Activated naive CD4-positive, alpha-beta T cell treated with anti-CD3 and anti-CD28 coated beads for 36 hours (primary cell): ENCODE data around the gene ATP10D. TPM values are rescaled to one million over a fixed set of nuclear protein-coding genes. Genes with fewer than 3 reads are reported as not detected.

Source experiments
- CTCF ChIA-PET: fragments of 350-600 bp; sonication (Branson Sonifier 250); formaldehyde crosslinking; loops from one replicate; lab custom pipeline; 2021; ENCODE audit warnings: antibody characterized with exemption; lab: Charles Lee
- DNase-seq: peaks from one replicate; pipeline ENCODE4 v3.0.0-alpha.2; 2020
- H3K27ac Mint-ChIP-seq: one replicate; pipeline ENCODE4 v1.8.0; 2021; ENCODE audit warnings: mild to moderate bottlenecking, mixed read lengths
- H3K27me3 Mint-ChIP-seq: one replicate; pipeline ENCODE4 v1.8.0; 2021; ENCODE audit warnings: low read depth, mixed read lengths
- H3K36me3 Mint-ChIP-seq: one replicate; pipeline ENCODE4 v1.8.0; 2021; ENCODE audit warnings: low read depth, mixed read lengths
- H3K4me1 Mint-ChIP-seq: one replicate; pipeline ENCODE4 v1.8.0; 2021; ENCODE audit warnings: low read depth, mixed read lengths
- H3K4me3 Mint-ChIP-seq: one replicate; pipeline ENCODE4 v1.8.0; 2021; ENCODE audit warnings: mild to moderate bottlenecking, moderate library complexity, mixed read lengths
- H3K9me3 Mint-ChIP-seq: one replicate; pipeline ENCODE4 v1.8.0; 2021; ENCODE audit warnings: mixed read lengths
- intact Hi-C: fragments of 100-400 bp; cut with micrococcal nuclease; formaldehyde crosslinking; loops from one replicate; pipeline ENCODE4 v1.15.1; 2023
- total RNA-seq, 2 experiments: library from RNA; stranded (reverse); gene quantifications; one replicate each; pipeline ENCODE4 v1.2.3, GENCODE V29; 2021

ATP10D gene
- total RNA-seq, 2 experiments from 2014 or later = 2.7 to 3.1 TPM

DNA sequence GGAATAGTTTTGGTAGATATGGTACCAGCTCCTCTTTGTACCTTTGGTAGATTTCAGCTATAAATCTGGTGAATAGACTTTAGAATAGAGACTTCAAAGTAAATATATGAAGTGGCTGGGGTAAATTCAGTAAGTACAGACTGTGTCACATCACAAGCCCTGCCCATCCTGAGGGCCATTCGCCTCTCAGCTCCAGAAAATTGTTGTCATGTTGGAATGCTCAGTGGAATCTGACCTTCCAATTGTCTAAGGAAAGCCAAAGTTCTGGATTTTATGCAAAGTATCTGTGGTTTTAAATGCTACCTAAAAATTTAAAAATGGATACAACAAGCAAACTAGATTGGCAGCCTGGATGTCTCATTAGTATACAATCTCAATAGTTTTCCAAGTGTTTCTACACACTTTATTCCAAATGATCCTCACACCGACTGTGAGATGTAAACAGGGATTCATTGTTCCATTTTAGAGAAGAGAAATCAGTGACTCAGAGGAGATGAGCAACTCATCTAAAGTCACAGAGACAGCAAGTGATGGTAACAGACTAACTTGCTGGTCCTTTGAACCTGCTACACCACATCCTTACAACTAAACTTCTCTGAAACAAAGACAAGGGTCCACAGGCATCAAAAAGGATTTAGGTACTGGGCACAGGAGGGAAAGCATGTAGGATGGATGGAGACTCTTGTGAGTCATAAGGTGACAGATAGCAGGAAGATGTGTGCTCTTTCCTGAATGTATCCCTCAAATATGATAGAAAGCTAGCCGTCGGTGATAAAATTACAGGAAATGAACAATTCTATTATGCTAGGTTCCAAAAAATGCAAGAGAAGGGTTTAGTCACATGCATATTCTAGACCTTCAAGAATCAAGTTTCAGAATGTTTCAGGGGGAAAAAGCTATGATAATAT, 127.3 kb downstream of the ATP10D start:
- no peaks in the 10 kb centered on the region for H3K9me3 Mint-ChIP-seq
- peaks cover 2% of the 10 kb centered on the region for H3K27me3 Mint-ChIP-seq
- DNase-seq = no peak
- H3K4me1 Mint-ChIP-seq = no peaks in the 10 kb centered on the region
- no peak overlapping the region for H3K4me3 Mint-ChIP-seq
- intact Hi-C loops = no loop called here
- no peaks in the 10 kb centered on the region for H3K36me3 Mint-ChIP-seq
- H3K27ac Mint-ChIP-seq = no peak overlapping the region
- CTCF ChIA-PET = no interaction called here

DNA sequence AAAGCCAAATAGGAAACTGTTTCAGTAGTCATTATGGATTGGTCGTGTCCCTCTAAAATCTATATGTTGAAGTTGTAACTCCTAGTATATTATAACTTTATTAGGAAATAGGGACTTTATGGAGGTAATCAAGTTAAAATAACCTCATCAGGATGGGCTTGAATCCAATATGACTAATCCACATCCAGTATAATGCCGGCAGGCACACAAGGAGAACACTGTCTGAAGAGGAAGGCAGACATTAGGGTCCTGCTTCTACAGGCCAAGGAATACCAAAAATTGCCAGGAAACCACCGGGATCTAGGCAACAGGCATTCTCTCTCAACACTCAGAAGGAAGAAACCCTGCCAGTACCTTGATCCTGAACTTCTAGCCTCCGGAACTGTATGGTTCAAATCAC, 130.3 kb downstream of the ATP10D start:
- CTCF ChIA-PET = interaction anchor here (0.7 kb wide), 1 partner anchor 103 kb away, joined by 3 read pairs; no protein-coding TSS in a partner anchor
- H3K9me3 Mint-ChIP-seq = no peaks in the 10 kb centered on the region
- no peak overlapping the region for H3K27ac Mint-ChIP-seq
- intact Hi-C loops = no loop called here
- H3K27me3 Mint-ChIP-seq = no peaks in the 10 kb centered on the region
- DNase-seq = no peak
- H3K4me1 Mint-ChIP-seq = no peaks in the 10 kb centered on the region
- no peaks in the 10 kb centered on the region for H3K36me3 Mint-ChIP-seq
- no peak overlapping the region for H3K4me3 Mint-ChIP-seq

DNA sequence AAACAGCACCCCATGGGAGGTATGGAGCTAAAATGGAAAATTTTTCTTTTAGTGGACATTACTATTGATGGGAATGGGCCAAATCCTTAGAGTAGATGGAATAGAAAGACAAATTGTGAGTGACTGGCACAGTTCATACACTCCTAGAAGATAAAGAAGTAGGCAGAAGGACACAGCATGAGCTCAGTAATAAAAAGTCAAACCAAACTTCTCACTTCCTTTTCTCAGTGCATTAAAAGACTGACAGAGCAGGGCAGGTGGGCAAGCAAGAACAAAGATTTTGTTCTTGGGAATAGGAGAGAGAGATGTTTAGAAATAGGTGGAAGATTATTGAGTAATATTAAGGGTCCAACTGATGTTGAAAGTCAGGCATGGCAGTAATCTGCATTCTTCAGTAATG, 132.5 kb downstream of the ATP10D start:
- no peaks in the 10 kb centered on the region for H3K36me3 Mint-ChIP-seq
- CTCF ChIA-PET = interaction anchor here (0.8 kb wide), 1 partner anchor 52 kb away, joined by 3 read pairs; no protein-coding TSS in a partner anchor
- no peaks in the 10 kb centered on the region for H3K27me3 Mint-ChIP-seq
- H3K9me3 Mint-ChIP-seq = no peaks in the 10 kb centered on the region
- H3K4me3 Mint-ChIP-seq = no peak overlapping the region
- no peak for DNase-seq
- H3K4me1 Mint-ChIP-seq = no peaks in the 10 kb centered on the region
- no peak overlapping the region for H3K27ac Mint-ChIP-seq
- intact Hi-C loops = no loop called here

DNA sequence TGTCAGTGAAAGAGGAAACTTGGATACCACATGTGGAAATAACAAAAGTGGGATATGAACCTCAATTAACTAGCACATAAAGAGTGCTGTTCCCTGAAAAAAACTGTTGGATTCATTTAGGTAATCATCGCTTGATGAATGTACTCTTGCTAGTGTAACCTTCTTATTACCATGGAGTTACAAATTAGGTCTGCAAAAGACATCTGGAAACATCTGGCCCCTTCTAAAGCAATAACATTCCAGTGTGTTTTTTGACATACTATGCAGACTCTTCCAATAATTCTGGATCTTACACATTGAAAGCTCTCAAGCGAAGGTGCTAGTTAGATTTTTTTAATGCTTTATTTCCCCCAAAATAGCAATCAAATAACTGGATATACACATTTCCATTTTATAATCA, 134.6 kb downstream of the ATP10D start:
- Mint-ChIP-seq H3K4me1 (no peaks in the 10 kb centered on the region), H3K36me3 (no peaks in the 10 kb centered on the region), H3K9me3 (no peaks in the 10 kb centered on the region), H3K4me3 (no peak overlapping the region), H3K27me3 (no peaks in the 10 kb centered on the region), H3K27ac (no peak overlapping the region)
- intact Hi-C loops = no loop called here
- CTCF ChIA-PET = no interaction called here
- DNase-seq = no peak

DNA sequence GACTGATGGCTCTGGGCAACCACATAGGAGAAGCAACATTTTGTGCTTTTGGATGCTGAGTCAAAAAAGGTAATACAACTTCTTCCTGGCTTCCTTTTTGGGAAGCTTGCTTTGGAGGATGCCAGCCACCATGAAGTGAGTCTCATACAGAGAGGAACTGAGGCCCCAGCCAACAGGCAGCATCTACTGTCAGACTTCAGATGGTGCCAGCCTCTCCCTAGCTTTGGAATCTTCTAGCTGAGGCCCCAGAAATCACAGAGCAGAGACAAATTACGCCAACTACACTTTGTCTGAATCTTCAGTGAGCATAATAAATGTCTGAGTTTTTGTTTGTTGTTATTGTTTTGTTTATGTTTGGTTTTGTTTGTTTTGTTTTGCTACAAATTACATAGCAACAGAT, 136.1 kb downstream of the ATP10D start:
- intact Hi-C loops = no loop called here
- Mint-ChIP-seq H3K27ac (no peak overlapping the region), H3K36me3 (no peaks in the 10 kb centered on the region), H3K4me3 (no peak overlapping the region), H3K27me3 (no peaks in the 10 kb centered on the region), H3K4me1 (no peaks in the 10 kb centered on the region), H3K9me3 (no peaks in the 10 kb centered on the region)
- no peak for DNase-seq
- CTCF ChIA-PET = no interaction called here

DNA sequence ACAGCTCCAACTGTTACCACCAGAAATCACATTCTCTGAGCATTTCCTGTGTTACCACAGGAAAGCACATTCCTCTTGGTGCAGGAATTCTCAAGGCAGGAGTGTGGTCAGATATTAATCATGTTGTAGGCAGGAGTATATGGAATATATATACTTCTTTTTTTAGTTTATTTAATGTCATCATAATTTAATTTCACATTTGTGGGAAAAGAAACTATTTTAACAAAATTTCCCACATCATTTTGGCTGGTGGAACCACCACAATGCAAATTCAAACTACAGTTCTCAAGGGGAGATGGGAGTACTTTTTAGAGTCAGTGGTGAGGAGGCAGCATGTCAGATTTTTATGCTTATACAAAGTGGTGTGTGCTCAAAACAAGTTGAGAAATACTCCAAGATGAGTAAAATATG, 139.0 kb downstream of the ATP10D start:
- DNase-seq = no peak
- intact Hi-C loops = no loop called here
- H3K4me3 Mint-ChIP-seq = no peak overlapping the region
- peaks cover 1% of the 10 kb centered on the region for H3K27me3 Mint-ChIP-seq
- H3K9me3 Mint-ChIP-seq = no peaks in the 10 kb centered on the region
- no peaks in the 10 kb centered on the region for H3K4me1 Mint-ChIP-seq
- no peak overlapping the region for H3K27ac Mint-ChIP-seq
- CTCF ChIA-PET = no interaction called here
- no peaks in the 10 kb centered on the region for H3K36me3 Mint-ChIP-seq

DNA sequence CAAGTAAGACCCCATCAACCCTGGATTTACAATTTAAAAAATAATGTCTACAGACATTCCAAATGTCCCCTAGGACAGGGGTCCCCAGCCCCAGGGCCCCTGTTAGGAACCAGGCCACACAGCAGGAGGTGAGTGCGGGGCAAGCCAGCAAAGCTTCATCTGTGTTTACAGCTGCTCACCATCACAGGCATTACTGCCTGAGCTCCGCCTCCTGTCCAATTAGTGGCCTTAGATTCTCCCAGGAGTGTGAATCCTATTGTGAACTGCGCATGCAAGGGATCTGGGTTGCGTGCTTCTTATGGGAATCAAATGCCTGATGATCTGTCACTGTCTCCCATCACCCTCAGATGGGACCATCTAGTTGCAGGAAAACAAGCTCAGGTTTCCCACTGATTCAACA, 146.1 kb downstream of the ATP10D start:
- no peak for DNase-seq
- no peak overlapping the region for H3K4me3 Mint-ChIP-seq
- no peaks in the 10 kb centered on the region for H3K9me3 Mint-ChIP-seq
- H3K27me3 Mint-ChIP-seq = peaks cover 1% of the 10 kb centered on the region
- intact Hi-C loops = no loop called here
- no peaks in the 10 kb centered on the region for H3K4me1 Mint-ChIP-seq
- no peaks in the 10 kb centered on the region for H3K36me3 Mint-ChIP-seq
- no peak overlapping the region for H3K27ac Mint-ChIP-seq
- CTCF ChIA-PET = no interaction called here

DNA sequence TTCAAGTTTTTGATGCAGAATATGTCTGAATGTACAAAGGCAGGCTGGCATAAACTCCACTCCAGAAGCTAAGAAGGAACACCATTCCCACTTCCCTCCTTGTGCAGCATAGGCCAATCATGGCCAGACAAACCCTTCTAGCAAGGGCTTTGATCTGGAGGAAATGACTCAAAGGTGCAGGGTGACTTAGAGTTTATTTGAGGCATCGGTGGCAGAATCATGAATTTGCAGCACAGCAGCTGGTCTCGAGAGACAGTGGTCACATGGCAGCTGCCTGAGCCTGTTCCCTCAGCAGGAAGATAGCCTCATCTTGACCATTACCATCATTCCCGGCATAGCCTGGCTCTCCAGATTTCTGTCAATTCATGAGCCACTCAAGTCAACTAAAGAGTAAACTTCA, 154.5 kb downstream of the ATP10D start:
- CTCF ChIA-PET = no interaction called here
- Mint-ChIP-seq H3K36me3 (no peaks in the 10 kb centered on the region), H3K4me1 (no peaks in the 10 kb centered on the region), H3K4me3 (no peak overlapping the region), H3K27me3 (peaks cover 14% of the 10 kb centered on the region), H3K27ac (no peak overlapping the region), H3K9me3 (peaks cover 8% of the 10 kb centered on the region)
- intact Hi-C loops = no loop called here
- DNase-seq = peak; percentile 6

DNA sequence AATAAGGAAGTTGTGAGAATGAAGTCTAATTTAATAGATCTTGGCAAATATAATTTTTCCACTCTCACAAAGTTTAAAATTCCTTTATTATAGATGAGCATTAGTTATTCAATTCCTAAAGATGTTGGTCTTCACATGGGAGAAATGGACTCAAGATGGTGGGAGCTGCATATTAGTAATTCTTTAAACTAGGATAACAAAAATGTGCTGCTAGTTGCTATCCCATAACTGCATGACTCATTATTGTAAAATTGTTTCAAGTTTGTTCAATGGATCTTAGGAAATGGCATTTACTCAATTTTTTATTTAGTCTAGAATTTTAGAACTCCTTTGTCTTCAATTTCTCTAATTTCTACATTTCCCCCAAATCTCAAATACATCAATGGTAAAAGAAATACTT, 155.8 kb downstream of the ATP10D start:
- Mint-ChIP-seq H3K4me3 (no peak overlapping the region), H3K9me3 (peaks cover 8% of the 10 kb centered on the region), H3K4me1 (no peaks in the 10 kb centered on the region), H3K27me3 (peaks cover 14% of the 10 kb centered on the region), H3K36me3 (no peaks in the 10 kb centered on the region), H3K27ac (no peak overlapping the region)
- CTCF ChIA-PET = no interaction called here
- no peak for DNase-seq
- intact Hi-C loops = no loop called here

DNA sequence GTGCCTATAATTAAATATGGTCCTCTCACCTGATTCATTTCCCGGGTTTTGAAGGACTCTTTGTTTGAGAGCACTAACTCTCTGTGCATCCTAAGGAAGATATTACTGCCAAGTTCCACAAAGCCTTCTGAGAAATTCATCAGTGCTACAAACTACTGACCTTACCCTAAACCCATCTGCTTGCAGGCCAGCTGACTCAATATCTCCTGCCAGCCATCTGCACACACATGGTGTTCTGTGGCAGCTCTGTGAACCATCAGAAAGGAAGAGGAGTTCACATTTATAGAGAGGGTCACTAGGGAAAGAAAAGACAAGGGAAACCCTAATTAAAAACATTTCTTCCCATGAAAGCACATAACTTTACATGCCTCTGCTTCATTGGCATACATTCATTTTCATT, 156.7 kb downstream of the ATP10D start:
- no peaks in the 10 kb centered on the region for H3K36me3 Mint-ChIP-seq
- intact Hi-C loops = no loop called here
- H3K4me3 Mint-ChIP-seq = no peak overlapping the region
- peaks cover 10% of the 10 kb centered on the region for H3K27me3 Mint-ChIP-seq
- peaks cover 5% of the 10 kb centered on the region for H3K9me3 Mint-ChIP-seq
- CTCF ChIA-PET = no interaction called here
- no peaks in the 10 kb centered on the region for H3K4me1 Mint-ChIP-seq
- no peak for DNase-seq
- no peak overlapping the region for H3K27ac Mint-ChIP-seq

DNA sequence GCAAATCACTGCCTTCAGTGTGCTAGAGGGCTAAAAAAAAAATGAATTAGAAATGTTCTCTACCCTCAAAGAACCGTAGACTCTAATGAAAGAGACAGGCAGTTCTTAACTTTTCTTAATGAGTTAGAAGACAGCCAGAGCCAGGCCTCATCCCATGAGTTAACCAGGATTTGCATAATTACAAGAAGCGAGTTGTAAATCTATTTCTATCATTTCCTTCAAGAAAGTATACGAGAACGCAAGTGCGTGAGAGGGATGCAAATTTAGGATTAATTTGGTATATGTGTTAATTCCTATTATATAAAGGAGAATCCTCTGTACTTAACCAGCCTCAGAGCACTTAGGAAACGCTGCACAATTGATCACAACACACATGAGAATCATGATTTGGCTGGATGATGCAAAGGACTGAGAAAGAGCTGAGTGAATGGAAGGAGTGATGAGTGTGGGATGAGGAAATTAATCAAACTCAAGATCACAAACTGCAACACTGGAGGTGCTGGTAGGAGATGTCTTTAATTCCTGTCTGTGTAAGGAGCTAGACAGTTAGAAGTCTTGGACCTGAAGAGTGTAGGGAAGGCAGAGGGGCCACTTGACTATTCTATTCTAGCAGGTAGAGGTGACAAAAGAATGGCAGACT, 157.2 kb downstream of the ATP10D start:
- H3K4me1 Mint-ChIP-seq = no peaks in the 10 kb centered on the region
- no peak for DNase-seq
- no peaks in the 10 kb centered on the region for H3K36me3 Mint-ChIP-seq
- no peak overlapping the region for H3K27ac Mint-ChIP-seq
- no peak overlapping the region for H3K4me3 Mint-ChIP-seq
- CTCF ChIA-PET = no interaction called here
- intact Hi-C loops = no loop called here
- H3K9me3 Mint-ChIP-seq = no peaks in the 10 kb centered on the region
- H3K27me3 Mint-ChIP-seq = peaks cover 7% of the 10 kb centered on the region
